HG02840 (cell line): ENCODE data around the gene CD99.
"Not testable (repeated sequence)": the region's sequence is repeated elsewhere in the genome, so short reads cannot be mapped to it uniquely, and the experiment has no call there.

Experiments used
- ATAC-seq: cut with Tn5 transposase; IDR thresholded peaks from one replicate; pipeline ENCODE4 v1.9.1; 2021; ENCODE audit warnings: mild to moderate bottlenecking, moderate library complexity, moderate number of reproducible peaks; ENCODE audit not compliant: unreplicated experiment, low FRiP score

CD99 gene

DNA sequence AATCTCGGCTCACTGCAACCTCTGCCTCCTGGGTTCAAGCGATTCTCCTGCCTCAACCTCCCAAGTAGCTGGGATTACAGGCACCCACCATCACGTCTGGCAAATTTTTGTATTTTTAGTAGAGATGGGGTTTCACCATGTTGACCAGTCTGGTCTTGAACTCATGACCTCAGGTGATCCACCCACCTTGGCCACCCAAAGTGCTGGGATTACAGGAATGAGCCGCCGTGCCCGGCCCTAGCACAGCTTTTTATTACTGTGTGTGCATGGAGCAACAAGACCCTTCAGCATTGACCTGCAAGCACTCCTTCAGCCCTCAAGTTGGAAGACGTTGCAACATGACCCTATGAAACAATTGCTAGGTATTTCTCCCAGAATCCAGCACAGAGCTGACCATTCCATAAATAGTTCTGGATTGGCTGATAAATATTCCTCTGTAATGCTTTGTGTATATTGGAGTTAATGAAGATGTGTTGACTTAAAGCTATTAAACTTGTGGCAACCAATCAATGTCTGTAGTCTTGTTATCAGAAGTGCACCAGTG, 15.4 kb upstream of the CD99 start:
- not testable (repeated sequence) for ATAC-seq

DNA sequence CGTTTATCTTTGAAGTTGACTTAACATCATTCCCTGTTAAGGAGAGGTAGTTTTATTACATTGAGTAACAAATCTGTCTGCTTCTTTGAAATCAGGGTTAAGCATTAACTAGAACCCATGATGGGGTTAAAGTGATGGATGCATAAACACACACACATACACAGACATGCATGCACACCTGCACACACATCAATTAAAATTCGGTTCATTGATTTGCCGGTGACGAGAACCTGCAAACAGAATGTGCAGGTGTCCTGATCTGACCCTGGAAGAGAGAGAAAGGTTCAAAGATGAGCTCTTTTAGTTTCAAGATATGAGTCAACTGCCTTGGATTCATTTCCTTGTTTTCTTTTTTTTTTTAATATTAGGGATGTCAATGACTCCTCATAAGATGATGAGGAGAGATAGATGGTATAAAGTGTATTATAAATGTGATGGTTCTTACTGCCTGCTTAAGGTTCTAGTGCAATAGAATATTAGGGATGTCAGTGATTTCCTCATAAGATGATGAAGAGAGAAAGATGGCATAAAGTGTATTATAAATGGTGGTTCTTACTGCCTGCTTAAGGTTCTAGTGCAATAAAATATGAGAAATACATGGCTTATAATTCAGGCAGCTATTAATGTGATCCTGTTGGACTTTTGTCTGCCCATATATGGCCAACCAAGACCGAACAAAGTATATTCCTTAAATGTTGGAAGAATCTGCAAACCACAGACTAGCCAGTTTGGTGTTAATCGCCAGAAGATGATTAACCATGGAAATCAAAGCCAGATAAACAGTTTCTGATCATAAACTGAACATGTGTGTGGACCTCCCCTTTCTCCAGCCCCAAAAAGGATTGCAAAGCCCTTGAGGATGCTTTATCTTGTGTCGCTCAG, 14.1 kb upstream of the CD99 start:
- no peak for ATAC-seq

DNA sequence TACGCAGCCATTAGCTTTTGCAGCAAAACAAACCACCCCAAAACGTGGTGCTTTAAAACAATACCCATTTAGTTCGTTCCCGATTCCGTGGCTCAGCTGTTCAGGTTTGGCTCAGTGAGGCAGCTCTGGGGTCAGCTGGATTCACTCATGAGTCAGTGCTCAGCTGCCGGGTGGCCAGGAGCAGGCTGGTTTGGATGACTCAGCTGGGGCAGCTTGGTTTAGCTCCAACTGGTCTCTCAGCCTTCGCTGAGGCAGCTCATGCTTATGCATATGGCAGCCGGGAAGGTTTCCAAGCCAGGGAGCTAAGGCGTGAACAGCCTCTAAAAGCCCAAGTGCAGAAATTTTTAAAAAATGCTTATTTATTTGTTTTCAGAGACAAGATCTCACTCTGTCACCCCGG, 13.3 kb upstream of the CD99 start:
- ATAC-seq = no peak

DNA sequence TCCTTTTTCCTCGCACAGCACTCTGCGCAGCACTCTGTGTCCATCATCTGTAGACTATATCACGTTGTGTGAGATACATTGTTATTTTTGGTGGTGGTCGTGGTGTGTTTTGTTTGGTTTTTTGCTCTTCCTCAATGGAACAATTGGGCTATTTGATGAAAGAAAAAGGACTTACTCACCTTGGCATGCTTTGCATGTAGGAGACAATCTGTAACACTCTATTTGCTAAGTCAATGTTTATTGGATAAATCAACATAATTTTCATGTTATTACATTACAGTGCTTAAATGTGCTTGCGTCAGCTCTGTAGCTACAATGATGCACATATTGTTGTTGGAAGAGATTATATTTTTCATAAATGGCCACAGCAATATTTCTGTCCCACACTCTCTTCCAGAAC, 12.5 kb upstream of the CD99 start:
- no peak for ATAC-seq

DNA sequence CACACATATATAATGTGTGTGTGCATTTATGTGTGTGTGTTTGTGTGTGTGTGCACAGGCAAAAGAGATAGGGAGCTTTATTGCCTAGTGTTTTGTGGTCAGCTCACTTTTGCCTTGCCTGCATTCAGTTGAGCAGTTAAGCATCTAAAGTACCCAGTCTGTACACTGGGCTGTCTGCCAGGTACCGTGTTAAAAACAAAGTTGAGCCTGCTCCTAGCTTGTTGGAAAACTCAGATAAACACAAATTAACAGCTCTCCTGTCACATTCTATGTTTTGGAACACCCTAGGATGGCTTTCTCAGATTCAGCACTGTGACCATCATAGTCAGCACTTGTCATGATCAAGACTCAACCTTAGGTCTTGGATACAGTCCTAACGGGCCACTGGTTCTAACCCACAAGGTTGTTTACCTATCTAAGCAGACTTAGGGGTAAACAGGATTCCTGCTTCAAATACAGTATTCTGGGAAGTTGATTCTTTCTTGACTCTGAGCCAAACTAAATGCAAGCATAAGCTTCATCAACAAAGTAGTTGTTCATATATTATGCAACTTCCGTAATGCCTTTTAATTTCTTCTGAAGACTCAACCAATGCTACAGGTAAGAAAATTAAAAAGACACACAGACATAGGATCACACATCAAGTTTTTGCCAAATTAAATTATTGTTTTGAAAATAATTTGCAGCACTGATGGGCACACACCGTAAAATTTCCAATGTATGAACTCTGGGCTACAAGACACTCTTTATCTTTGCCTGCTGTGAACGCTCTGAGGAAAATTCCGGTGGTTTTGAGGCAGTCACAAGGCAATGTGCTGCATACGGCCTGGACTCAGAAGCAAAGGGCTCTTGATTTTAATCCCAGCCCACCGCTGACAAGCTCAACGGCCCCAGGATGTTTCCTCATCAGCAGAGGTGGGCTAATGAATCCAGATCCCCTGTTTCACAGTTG, 11.3 kb upstream of the CD99 start:
- no peak for ATAC-seq

DNA sequence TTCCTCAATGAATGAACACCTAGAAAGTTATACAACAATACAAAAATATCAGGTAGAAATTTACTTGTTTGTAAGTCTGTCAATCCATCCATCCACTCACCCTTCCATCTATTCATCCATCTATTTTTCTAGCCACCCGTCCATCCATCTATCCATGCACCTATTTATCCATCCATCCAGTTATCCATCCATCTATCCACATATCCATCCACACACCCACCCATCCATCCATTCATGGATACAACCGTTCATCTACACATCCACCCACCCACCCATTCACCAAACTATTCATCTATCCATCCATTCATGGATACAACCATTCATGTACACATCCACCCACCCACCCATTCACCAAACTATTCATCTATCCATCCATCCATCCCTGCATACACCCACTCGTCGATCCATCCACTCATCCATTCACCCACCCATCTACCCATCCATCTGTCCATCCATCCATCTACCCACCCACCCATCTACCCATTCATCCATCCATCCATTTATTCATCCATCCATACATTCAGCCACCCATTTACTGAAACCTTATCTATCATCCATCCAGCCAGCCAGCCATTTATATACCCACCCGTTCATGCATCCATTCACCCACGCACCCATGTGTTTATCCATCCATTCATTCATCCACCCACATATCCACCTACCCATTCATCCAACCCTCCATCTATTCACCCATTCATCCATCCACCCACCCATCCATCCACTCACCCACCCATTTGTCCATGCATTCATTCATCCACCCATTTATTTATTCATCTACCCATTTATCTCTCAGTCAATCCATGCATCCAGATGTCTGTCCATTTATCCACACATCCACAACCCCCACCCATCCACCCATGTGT, 10.4 kb upstream of the CD99 start:
- ATAC-seq = no peak

DNA sequence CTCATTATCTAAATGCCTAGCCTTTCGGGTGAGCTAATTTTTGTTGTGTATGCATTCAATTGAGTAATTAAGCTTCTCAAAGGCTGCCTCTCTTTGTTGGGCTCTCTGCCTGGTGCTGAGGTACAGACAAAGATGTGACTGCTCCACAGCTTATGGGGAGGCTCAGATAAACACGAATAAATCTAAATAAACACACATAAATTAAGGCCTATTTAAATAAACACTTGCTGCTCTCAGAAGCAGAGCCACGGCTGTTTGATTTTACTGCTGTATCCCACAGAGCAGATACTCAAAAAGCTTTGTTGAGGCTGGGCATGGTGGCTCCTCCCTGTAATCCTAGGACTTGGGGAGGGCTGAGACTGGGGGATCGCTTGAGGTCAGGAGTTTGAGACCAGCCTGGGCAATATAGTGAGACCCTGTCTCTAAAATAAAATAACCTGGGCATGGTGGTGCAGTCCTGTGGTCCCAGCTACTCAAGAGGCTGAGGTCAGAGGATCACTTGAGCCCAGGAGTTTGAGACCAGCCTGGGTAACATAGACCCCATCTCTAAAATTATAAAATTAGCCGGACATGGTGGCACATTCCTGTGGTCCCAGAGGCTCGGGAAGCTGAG, 8.4 kb upstream of the CD99 start:
- no peak for ATAC-seq

DNA sequence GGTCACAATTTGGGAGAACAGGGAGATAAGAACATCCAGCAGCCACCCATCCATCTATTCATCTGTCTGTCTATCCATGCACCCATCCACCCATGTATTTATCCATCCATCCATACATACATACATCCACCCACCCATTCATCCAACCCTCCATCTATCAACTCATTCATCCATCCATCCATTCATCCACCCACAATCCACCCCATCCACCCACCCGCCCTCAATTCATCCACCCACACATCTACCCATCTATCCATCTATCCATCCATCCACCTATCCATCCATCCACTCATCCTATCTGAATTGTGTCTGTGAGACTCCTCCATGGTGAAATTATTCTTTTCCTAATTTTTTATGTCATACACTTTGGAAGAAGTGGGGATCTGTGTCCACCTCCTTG, 6.8 kb upstream of the CD99 start:
- no peak for ATAC-seq

DNA sequence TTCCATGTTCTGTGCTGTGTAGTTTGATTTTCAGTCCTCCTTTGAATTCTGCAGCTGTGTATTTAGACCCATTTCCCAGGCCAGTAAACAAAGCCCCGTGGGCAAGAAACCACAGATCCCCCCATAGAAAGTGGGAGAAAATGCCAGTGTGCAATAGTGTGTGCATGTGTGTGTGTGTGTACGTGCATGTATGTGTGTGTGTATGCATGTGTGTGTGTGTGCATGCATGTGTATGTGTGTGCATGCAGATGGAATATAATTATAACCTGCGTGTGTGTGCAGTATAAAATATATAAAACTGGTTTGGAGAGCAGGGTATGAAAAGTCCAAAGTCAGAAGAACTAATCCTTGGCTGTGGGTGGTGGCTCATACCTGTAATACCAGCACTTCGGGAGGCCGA, 5.2 kb upstream of the CD99 start:
- ATAC-seq = no peak

DNA sequence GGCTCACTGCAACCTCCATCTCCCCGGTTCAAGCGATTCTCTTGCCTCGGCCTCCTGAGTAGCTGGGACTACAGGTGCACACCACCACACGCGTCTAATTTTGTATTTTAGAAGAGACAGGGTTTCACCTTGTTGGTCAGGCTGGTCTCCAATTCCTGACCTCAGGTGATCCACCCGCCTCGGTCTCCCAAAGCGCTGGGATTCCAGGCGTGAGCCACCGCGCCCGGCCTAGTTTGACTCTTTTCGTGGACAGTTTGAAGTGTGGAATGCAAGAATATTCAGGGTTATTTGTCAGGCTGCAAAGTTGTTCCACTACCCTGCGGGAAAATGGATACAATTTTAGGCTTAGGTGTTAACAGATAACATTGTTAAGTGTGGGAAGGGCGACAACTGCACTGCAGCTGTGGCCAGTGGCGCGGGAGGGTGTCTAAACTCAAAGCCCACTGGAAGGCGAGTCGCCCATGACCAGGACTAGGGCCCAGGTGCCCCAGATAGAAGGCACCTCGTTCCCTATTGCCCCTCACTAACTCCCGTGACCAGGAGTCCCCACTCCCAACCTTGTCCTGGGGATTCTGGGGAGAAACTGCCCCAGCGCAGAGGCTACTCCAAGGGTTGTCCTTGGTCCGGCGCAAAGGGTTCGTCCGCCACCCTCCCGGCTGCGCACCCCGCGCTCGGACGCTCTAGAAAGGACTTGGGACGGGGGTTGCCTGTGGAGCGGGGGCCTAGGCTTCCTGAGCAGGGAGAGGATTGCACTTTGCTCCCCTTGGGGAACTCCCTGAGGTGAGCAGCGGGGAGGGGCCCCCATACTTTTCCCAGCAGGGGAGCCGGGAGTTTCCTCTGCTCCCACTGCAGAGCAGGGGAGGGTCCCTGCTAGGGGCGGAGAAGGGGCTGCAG, 1.1 kb upstream of the CD99 start:
- ATAC-seq = no peak

DNA sequence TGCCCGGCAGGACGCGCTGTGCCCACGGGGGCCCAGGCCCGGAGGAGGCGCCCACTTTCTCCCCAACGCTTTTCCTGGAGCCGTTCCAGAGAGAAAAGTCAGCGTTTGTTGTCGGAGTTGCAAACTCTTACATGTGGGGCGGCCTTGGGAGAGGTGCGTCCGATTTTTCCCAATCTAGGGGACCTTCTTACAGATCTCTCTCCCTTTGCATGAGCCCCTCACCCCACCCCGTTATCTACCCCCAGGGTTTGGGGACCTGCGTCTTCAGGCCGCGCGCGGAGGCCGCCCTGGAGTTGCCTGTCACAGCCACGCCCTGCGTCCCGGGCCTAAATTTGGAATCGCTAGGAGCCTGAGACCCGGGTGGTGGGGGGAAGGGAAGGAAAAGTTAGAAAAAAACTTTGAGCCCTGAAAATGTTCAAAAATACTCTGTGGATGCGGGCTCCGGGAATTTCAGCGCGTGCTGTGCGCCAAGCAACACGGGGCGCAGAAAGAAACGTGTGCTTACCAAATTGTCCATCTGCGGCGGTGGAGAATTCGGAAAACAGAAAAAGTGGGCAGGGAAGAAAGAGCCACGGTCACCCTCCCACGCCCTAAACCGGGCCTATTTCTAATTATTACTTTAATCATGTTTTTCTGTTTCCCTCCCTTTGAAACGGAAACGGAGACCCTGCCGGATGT, 587 bp downstream of the CD99 start:
- peak; percentile 21 for ATAC-seq

DNA sequence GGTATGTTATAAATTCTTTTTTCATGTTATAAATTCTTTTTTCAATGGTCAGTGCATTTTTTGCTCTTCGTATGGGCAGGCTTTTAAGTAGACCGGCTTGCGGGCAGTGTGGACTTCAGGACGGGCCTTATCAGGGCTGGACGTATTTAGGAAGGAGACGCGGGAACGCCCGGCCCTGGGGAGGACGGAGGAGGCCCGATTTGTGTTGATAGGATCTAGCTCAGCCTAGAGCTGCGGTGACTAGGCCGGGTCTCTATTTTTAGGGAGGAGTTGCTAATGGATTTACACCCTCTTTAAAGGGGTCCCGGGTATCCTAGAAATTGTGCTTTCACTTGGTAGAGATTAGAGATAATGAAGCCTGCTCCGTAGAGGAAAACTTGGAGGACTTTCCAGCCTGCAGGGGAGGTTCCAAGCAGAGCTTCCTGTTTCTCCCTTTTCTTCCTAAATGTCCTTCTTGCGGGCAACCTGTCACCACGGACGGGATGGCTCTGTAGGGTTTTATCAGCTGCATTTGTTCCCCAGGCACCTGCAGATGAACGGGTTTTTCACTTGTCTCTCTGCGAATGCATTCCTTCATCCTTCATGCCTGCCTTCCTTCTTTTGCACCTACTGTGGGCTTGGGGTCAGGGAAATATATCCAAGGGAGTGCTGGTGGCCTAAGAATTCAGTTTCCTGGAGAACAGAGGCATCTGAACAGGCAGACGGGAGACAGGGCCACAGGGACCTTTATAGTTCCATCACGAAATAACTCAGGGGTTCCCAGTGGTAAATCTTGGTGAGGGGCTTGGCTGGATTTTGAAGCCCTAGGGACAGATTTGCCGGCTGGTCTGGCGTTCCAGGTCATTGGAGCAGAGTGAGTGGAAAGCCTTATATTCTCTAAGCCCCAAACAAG, 1.4 kb downstream of the CD99 start:
- ATAC-seq = no peak

DNA sequence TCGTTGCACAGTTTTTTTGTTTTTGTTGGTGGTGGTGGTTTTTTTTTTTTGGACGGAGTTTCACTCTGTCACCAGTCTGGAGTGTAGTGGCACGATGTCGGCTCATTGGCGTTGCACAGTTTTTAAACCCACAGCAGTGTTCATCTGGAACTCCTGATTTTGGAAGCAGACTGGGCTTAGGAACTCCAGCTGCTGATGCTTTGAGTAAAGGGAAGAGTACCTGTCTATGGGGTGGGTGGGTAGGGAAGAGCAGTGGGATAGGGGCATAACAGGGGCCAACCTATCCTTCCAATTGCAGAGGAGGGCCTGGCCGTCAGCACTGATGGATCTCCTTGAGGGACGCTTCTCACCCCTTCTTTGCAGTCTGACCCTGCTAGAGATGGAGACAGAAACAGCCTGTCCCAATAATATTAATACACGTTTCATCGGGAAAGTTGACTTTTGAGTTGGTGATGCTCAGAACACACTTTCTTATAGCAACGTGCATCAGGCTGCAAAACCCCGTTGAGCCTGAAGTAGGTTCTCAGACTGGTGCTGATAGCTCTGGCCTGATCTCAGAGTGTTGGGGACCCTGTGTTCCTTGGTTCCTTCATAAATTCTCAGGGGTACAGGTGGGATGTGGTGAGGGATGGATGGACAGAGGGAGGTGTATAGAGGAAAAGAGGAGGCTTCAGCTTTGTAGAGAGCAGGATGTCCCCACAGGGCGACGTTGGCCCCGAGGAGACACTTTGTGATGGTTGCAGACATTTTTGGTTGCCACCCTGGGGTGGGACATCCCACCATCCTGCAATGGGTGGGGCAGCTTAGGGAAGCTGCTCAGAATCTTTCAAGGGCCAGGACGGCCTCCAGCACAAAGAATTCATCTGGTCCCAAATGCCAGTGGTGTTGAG, 2.3 kb downstream of the CD99 start:
- ATAC-seq = no peak

DNA sequence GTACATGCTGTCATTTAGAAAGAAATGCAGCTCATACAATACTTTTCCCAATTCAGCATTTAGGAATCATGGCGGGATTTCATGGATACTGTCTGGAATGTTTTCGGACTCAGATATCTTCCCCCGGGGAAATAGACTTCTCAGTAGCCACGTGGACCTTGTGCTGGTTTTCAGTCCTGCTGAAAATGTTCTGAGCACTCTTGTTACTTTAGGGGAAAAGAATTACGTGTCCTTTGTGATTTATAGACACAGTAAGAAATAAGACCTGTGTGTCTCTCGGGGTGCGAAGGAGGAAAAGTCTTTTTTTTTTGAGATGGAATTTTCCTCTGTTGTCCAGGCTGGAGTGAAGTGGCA, 3.8 kb downstream of the CD99 start:
- no peak for ATAC-seq

DNA sequence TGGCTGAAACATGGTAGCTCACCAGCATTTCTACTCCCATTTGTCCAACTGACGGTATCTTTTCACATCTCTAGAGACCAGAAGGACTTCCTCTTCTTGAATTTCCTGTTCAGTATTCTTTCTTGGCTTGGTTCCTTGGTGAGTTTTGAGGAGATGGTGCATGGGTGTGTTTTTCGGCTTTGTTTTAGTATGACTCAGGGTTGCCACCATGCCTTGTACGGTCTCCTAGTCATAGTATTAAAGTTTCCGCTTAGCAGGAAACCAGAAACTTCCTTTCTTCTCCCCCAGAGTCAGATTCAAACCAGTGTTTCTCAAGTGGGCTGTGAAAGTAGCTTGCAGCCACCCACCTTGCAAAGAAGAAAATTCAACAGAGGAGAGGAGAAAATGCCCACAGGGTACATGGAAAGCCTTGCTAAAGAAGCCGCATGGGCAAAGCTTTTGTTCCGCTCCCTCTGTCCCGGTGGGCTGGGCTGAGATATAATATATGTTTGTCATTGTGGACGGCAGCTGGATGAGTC, 5.7 kb downstream of the CD99 start:
- ATAC-seq = peak; percentile 83

DNA sequence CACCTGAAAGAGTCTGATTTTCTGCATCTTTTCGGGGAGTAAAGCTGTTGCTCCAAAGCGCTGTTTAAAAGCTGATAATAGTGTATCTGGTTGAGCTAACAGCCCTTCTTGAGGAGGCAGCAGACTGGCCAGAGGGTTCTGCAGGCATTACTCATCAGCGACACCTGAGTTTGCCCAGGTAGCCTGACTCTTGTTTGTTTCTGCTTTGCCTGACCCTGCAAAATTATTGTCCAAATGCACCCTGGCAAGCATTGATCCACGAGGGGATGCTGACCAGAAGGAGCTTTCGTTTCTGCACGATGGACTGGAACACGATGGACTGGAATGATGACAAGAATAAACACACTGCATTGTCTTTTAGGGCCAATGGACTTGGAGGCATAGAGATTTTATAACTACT, 6.2 kb downstream of the CD99 start:
- no peak for ATAC-seq
